ENCODE results near the gene ACER3.

ACER3 gene

DNA sequence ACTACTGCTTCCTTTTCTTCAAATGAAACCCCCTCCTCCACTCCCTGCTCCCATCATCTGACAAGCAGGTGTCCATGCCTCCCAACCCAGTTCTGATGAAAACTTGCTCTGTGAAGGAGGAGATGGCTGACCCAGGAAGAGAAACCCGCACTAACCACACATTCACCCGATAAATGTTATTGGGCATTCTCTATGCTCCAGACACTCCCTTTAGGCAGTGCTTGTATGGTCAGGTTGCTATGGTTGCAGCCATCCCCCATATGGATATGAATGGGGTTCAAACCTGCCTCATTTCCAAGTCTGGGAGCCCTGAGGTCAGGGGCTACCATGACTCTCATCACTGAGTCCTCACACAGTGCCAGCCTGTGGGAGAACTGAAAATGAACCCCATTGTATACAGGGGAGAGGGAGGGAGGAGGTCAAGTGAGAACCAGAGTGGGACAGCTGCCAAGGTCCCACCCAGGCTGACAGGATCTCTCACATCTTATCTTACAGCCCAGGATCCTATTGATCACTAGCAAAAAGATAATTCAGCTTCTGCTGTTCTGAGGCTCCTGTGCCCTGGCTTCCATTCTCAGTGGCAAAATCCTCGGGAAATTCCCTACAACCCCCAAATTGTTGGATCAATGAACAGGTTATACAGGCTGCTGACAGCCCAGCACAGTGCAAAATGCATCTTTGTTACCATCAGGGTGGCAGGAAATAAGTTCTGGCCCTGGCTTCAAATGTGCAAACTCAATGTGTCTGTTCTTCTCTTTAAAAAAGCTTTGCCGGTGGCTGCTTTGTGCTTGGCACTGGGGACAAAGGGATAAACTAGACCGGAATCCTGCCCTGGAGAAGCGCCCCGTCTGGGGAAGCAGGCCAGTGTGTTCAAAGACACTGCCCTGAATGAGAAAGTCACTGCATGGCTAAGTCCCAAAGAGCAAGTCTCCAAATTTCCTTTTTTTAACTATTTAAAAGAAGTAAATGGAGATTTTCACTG lies 22.7 kb upstream of the ACER3 start:
- no peaks in the 10 kb centered on the region for H3K27me3 ChIP-seq (ENCODE audit: insufficient read depth, poor library complexity, severe bottlenecking)
- DNase-seq (ENCODE audit: low spot score) (no peak), ATAC-seq (ENCODE audit: low read depth) (no peak)
- H3K9me3 ChIP-seq (ENCODE audit: severe bottlenecking), result no peaks in the 10 kb centered on the region
- H3K4me3 ChIP-seq (ENCODE audit: severe bottlenecking), result no peak overlapping the region
- no peaks in the 10 kb centered on the region for H3K4me1 ChIP-seq (ENCODE audit: insufficient read depth, poor library complexity, severe bottlenecking)
- TF ChIP-seq, protein P1, sequence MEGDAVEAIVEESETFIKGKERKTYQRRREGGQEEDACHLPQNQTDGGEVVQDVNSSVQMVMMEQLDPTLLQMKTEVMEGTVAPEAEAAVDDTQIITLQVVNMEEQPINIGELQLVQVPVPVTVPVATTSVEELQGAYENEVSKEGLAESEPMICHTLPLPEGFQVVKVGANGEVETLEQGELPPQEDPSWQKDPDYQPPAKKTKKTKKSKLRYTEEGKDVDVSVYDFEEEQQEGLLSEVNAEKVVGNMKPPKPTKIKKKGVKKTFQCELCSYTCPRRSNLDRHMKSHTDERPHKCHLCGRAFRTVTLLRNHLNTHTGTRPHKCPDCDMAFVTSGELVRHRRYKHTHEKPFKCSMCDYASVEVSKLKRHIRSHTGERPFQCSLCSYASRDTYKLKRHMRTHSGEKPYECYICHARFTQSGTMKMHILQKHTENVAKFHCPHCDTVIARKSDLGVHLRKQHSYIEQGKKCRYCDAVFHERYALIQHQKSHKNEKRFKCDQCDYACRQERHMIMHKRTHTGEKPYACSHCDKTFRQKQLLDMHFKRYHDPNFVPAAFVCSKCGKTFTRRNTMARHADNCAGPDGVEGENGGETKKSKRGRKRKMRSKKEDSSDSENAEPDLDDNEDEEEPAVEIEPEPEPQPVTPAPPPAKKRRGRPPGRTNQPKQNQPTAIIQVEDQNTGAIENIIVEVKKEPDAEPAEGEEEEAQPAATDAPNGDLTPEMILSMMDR (IDR thresholded peaks at IDR 0.05; ENCODE audit: poor library complexity, severe bottlenecking), result no peak
- no peaks in the 10 kb centered on the region for H3K36me3 ChIP-seq (ENCODE audit: low read depth)
- H3K27ac ChIP-seq (ENCODE audit: poor library complexity, severe bottlenecking), result no peak overlapping the region

DNA sequence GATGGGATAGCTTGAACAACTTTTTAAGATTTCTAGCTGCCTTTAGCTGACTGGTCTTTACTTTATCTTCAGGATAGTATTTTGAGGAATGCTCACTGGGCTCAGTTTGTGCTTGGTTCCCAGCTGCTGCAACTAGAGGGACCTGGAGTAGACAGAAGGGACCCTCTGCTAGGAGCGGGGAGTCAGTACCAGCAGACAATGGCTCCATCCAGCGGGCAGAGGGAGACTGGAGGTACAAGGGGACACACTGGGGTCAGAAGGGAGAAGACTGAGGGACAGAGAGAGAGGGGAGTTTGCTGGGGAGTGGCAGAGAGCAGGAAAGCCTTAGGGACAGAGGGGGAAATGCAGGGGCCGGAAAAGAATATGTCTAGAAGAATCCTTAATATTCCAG lies 22.0 kb upstream of the ACER3 start:
- Histone ChIP-seq H3K27me3 (ENCODE audit: insufficient read depth, poor library complexity, severe bottlenecking) (no peaks in the 10 kb centered on the region), H3K4me1 (ENCODE audit: insufficient read depth, poor library complexity, severe bottlenecking) (no peaks in the 10 kb centered on the region), H3K4me3 (ENCODE audit: severe bottlenecking) (no peak overlapping the region), H3K36me3 (ENCODE audit: low read depth) (no peaks in the 10 kb centered on the region), H3K27ac (ENCODE audit: poor library complexity, severe bottlenecking) (no peak overlapping the region), H3K9me3 (ENCODE audit: severe bottlenecking) (no peaks in the 10 kb centered on the region)
- ATAC-seq (ENCODE audit: low read depth) (no peak), DNase-seq (ENCODE audit: low spot score) (no peak)
- TF ChIP-seq, protein P1 (IDR thresholded peaks at IDR 0.05; ENCODE audit: poor library complexity, severe bottlenecking), result no peak

DNA sequence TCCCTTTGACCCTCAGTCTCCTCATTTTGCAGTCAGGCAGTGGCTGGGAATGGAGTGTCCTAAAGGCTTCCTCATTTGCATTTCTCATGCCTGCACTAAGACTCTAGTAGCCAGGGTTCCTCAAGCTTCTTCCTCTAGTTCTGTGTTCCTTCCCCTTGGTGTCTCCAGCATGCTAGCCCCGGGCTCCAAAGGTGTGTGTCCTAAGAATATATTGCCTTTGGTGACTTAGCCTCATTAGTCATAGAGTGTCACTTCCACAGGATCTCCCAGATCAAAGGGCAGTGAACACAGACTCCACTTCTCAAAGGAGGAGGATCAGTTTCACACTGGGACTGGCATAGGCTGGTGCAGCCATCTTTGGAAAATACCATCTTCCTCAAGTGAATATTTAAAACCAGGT lies 21.4 kb upstream of the ACER3 start:
- Histone ChIP-seq H3K4me1 (ENCODE audit: insufficient read depth, poor library complexity, severe bottlenecking) (no peaks in the 10 kb centered on the region), H3K27me3 (ENCODE audit: insufficient read depth, poor library complexity, severe bottlenecking) (no peaks in the 10 kb centered on the region), H3K27ac (ENCODE audit: poor library complexity, severe bottlenecking) (no peak overlapping the region), H3K36me3 (ENCODE audit: low read depth) (no peaks in the 10 kb centered on the region), H3K9me3 (ENCODE audit: severe bottlenecking) (no peaks in the 10 kb centered on the region), H3K4me3 (ENCODE audit: severe bottlenecking) (no peak overlapping the region)
- TF ChIP-seq, protein P1 (IDR thresholded peaks at IDR 0.05; ENCODE audit: poor library complexity, severe bottlenecking), result no peak
- no peak for ATAC-seq (ENCODE audit: low read depth)
- DNase-seq (ENCODE audit: low spot score), result no peak

DNA sequence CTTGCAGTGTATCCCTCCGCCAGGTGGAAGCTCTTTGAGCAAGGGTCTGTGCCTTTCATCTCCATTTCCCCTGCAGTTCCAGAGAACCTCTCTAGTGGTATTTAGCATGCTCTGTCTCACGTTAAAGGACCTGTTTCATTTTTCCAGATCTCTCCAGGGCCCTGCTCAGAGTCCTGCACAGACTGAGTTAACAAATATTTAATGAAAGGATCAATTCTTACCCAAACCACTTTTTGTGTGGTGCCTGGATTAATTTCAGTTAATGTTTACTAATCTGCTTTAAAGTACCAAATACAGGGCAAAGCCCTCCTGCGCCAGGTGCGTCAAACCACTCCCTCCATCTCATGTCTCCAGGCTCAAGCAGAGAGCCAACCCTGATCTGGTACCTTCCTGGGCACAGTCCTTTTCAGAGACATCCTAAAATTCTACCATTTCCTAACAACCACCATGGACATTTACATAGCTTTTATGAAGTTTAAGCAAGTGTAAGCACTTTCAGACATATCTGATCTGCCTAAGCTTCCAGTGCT lies 18.7 kb upstream of the ACER3 start:
- no peak for ATAC-seq (ENCODE audit: low read depth)
- Histone ChIP-seq H3K4me1 (ENCODE audit: insufficient read depth, poor library complexity, severe bottlenecking) (no peaks in the 10 kb centered on the region), H3K27me3 (ENCODE audit: insufficient read depth, poor library complexity, severe bottlenecking) (no peaks in the 10 kb centered on the region), H3K27ac (ENCODE audit: poor library complexity, severe bottlenecking) (no peak overlapping the region), H3K9me3 (ENCODE audit: severe bottlenecking) (no peaks in the 10 kb centered on the region), H3K36me3 (ENCODE audit: low read depth) (no peaks in the 10 kb centered on the region), H3K4me3 (ENCODE audit: severe bottlenecking) (no peak overlapping the region)
- DNase-seq (ENCODE audit: low spot score), result no peak
- TF ChIP-seq, protein P1 (IDR thresholded peaks at IDR 0.05; ENCODE audit: poor library complexity, severe bottlenecking), result no peak

DNA sequence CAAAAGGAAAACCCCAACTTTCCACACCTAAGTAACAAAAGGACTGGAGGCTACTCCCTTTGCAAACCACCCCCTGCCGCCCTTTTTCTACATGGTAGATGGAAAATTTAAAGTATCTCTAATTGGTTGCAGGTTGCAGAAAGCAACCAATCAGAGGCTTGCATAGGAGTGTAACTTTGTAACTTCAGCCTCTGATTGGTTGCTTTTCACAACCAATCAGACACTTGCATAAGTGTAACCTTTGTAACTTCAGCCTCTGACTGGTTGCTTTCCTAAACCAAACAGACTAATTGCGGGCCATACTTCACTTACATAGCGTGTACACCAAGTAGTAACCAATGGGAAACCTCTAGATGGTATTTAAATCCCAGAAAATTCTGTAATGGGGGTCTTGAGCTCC lies 16.8 kb upstream of the ACER3 start:
- no peaks in the 10 kb centered on the region for H3K36me3 ChIP-seq (ENCODE audit: low read depth)
- TF ChIP-seq, protein P1 (IDR thresholded peaks at IDR 0.05; ENCODE audit: poor library complexity, severe bottlenecking), result no peak
- ATAC-seq (ENCODE audit: low read depth) (no peak), DNase-seq (ENCODE audit: low spot score) (no peak)
- no peak overlapping the region for H3K4me3 ChIP-seq (ENCODE audit: severe bottlenecking)
- H3K9me3 ChIP-seq (ENCODE audit: severe bottlenecking), result no peaks in the 10 kb centered on the region
- no peaks in the 10 kb centered on the region for H3K4me1 ChIP-seq (ENCODE audit: insufficient read depth, poor library complexity, severe bottlenecking)
- H3K27ac ChIP-seq (ENCODE audit: poor library complexity, severe bottlenecking), result no peak overlapping the region
- H3K27me3 ChIP-seq (ENCODE audit: insufficient read depth, poor library complexity, severe bottlenecking), result no peaks in the 10 kb centered on the region

Data from RWPE2 (cell line).